Measurements from ENCODE around the gene HEXIM2.

- TF ChIP-seq POLR2A (IDR thresholded peaks at IDR 0.05; ENCODE audit: borderline replicate concordance, extremely low read depth, insufficient read depth, insufficient read length) (no peak), CTCF (IDR thresholded peaks at IDR 0.05 in 2 of 3, conservative IDR thresholded peaks at IDR 0.05 in 1 of 3; ENCODE audit: borderline replicate concordance in 1 of 3, insufficient read depth in 1 of 3, low read depth in 2 of 3, low read length in 2 of 3) (no peak), ZNF274 (IDR thresholded peaks at IDR 0.05; ENCODE audit: low read depth, low read length) (no peak), ELF1 (IDR thresholded peaks at IDR 0.05; ENCODE audit: borderline replicate concordance, low read depth) (no peak), REST (IDR thresholded peaks at IDR 0.05; ENCODE audit: low read depth) (no peak), CBX3 (IDR thresholded peaks at IDR 0.05; ENCODE audit: low read depth) (no peak), SP1 (IDR thresholded peaks at IDR 0.05; ENCODE audit: low read depth) (peak; percentile 64), EZH2phosphoT487 (IDR thresholded peaks at IDR 0.05; ENCODE audit: borderline replicate concordance) (no peak), EGR1 (IDR thresholded peaks at IDR 0.05; ENCODE audit: low read depth) (no peak), EZH2 (IDR thresholded peaks at IDR 0.05) (no peak)
These were observed 34.0 kb upstream of the HEXIM2 start for GRCh38 chr17:45127548-45128300.

All from HCT116 (cell line).